Kidney epithelial cell (primary cell): Measurements from ENCODE around the gene DZANK1. TPM values are rescaled to one million over a fixed set of nuclear protein-coding genes. Genes with fewer than 3 reads are reported as not detected.

ENCODE experiments used
- DNase-seq: peaks from one replicate; pipeline ENCODE4 v3.0.0-alpha.2; 2010; ENCODE audit warnings: low read depth
- H3K27me3 ChIP-seq: 2 replicates; pipeline ENCODE4 v1.6.0; 2011; ENCODE audit warnings: low read length; ENCODE audit not compliant: control insufficient read depth, insufficient read depth
- H3K36me3 ChIP-seq: 2 replicates; pipeline ENCODE4 v1.5.1; 2011; ENCODE audit warnings: low read length; ENCODE audit not compliant: control insufficient read depth, insufficient read depth
- H3K4me3 ChIP-seq: 2 replicates; pipeline ENCODE4 v1.5.1; 2011; ENCODE audit warnings: low read depth, mild to moderate bottlenecking, control low read depth, low read length
- total RNA-seq: library from RNA; depleted of rRNA; stranded (reverse); fragments of >200 nt; gene quantifications from 2 replicates; pipeline ENCODE4 v1.2.3, GENCODE V29; 2015
- TF ChIP-seq, protein P1 (sequence below): IDR thresholded peaks from 2 replicates; pipeline ENCODE4 v1.5.1; 2011; ENCODE audit warnings: mild to moderate bottlenecking, moderate library complexity, low read length, control low read depth, inconsistent platforms; ENCODE audit not compliant: insufficient read depth, poor library complexity, severe bottlenecking

DZANK1 gene
- total RNA-seq, 1 donor from 2014 or later = 1.4 TPM

DNA sequence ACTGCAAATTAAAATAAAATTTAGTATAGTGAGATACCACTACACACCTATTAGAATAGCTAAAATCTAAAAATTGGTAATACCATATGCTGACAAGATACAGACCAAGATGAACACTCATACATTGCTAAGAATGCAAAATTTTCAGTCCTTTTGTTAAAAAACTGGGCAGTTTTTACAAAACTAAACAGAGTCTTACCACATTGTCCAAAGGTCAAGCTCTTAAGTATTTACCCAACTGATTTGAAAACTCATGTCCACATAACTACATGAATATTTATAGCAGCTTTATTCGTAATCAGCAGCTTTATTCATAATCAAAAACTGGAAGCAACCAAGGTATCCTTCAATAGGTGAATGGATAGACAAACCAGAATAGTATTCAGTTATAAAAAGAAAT lies 10.4 kb upstream of the DZANK1 start:
- TF ChIP-seq, protein P1, sequence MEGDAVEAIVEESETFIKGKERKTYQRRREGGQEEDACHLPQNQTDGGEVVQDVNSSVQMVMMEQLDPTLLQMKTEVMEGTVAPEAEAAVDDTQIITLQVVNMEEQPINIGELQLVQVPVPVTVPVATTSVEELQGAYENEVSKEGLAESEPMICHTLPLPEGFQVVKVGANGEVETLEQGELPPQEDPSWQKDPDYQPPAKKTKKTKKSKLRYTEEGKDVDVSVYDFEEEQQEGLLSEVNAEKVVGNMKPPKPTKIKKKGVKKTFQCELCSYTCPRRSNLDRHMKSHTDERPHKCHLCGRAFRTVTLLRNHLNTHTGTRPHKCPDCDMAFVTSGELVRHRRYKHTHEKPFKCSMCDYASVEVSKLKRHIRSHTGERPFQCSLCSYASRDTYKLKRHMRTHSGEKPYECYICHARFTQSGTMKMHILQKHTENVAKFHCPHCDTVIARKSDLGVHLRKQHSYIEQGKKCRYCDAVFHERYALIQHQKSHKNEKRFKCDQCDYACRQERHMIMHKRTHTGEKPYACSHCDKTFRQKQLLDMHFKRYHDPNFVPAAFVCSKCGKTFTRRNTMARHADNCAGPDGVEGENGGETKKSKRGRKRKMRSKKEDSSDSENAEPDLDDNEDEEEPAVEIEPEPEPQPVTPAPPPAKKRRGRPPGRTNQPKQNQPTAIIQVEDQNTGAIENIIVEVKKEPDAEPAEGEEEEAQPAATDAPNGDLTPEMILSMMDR = no peak
- H3K27me3 ChIP-seq = no peaks in the 10 kb centered on the region
- no peak for DNase-seq
- no peak overlapping the region for H3K4me3 ChIP-seq
- no peaks in the 10 kb centered on the region for H3K36me3 ChIP-seq

DNA sequence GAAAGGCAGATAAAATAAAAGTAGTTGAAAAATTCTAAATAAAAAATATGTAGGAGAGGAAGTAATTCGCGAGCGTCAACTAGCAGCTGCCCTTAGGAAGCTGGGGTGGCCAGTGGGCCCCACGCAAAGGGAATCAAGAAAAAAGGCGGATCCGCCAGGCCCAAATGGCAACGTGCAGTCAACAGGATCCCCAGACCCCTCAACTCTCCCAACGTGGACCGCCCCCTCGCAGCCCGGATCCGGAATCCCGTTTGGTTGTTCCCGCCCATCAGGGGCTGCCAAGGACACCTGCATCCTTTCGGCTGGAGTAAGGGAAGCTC lies 296 bp downstream of the DZANK1 start:
- TF ChIP-seq, protein P1 = no peak
- DNase-seq = no peak
- Histone ChIP-seq H3K27me3 (no peaks in the 10 kb centered on the region), H3K4me3 (peak overlapping the region; percentile 99), H3K36me3 (no peaks in the 10 kb centered on the region)

DNA sequence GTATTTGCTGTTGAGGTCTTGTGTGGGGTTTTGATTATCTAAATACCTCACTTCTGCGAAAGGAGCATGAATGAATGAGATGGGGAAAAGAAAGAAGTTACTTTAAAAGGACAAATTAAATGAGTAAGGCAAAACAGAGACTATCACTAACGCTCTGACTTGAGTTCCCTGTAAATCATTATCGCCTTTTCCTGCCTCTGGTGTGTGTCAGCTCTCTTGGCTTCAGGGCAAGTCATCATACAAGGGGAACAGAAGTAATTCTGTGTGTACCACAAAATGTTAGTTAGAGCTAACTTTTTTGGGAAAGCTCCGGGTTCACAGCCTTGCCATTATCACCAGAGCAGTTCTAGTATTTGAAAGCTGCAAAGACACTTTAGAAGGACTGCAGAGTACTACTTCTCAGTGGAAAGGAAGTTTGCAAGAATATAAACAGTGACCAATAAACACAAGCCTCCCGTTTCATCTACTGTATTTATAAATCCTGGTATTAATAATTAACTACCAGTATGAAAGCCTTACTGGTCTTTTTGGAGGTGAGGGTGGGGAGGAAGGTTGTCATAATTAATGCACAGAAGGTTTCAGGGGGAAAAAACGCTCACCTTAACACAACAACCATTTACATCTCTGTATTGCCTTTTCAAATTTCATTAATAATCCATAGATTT lies 1.2 kb downstream of the DZANK1 start:
- Histone ChIP-seq H3K36me3 (no peaks in the 10 kb centered on the region), H3K27me3 (no peaks in the 10 kb centered on the region), H3K4me3 (peak overlapping the region; percentile 99)
- TF ChIP-seq, protein P1 = no peak
- peak; percentile 38 for DNase-seq

DNA sequence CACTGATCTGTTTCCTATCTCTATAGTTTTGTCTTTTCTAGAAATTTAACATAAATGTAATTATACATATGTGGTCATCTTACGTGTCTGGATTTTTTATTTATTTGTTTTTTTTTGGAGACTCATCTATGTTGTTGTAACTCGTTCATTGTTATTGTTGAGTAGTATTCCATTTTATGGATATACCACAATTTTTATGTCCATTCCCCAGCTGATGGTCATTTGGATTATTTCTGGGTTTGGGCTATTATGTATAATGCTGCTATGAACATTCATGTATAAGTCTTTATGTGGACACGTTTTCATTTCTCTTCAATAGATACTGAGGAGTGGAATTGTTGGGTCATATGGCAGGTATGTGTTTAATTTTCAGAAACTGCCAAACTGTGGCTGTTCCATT lies 10.2 kb downstream of the DZANK1 start:
- Histone ChIP-seq H3K27me3 (no peaks in the 10 kb centered on the region), H3K4me3 (no peak overlapping the region), H3K36me3 (no peaks in the 10 kb centered on the region)
- TF ChIP-seq, protein P1 = no peak
- no peak for DNase-seq

DNA sequence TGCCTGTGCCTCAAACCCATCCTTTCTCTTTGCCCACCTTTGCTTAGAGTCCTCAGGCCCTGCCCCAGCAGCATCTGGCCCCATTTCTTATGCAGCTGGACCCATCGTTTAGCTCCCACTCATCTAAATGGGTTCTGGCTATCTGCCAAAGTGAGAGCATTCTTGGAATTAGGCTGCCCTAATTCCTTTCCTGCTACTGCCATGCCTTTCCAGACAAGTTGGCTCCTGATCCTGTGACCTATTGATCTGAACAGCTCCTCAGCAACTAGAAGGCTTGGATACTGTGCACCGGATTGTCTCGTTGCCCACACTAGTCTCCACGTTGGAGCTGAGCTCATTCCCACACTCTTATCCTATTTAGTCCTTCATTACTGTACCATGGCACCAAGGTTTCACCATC lies 22.9 kb downstream of the DZANK1 start:
- DNase-seq = no peak
- no peak overlapping the region for H3K4me3 ChIP-seq
- H3K36me3 ChIP-seq = no peaks in the 10 kb centered on the region
- no peaks in the 10 kb centered on the region for H3K27me3 ChIP-seq
- TF ChIP-seq, protein P1 = no peak

DNA sequence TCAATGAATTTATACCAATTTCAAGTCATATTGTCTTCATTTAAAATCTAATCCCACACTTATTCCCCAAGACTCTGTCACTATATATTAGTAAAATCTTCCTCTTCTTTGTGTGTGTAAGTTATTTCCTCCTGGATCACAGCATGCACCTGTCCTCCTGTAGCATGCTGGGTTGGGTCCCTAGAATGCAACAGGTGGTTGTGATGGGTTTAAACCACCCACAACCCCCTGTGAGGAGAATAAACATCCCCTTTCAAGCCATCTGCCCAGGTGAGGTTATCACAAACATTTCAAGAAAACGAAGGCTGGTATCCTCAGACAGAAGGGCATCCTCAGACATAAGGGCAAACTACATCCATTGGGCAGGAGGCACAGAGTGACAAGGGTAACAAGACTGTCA lies 26.4 kb downstream of the DZANK1 start:
- TF ChIP-seq, protein P1 = no peak
- Histone ChIP-seq H3K36me3 (no peaks in the 10 kb centered on the region), H3K4me3 (no peak overlapping the region), H3K27me3 (no peaks in the 10 kb centered on the region)
- DNase-seq = no peak
